Neuronal stem cell (in vitro differentiated cells): ENCODE results near the gene MAN2A1.

Experiments
- DNase-seq: peaks from one replicate; pipeline ENCODE4 v3.0.0-alpha.2; 2013; ENCODE audit warnings: low spot score
- H2AFZ ChIP-seq: one replicate; pipeline ENCODE4 v1.6.1; 2013; ENCODE audit warnings: mild to moderate bottlenecking, low read length, inconsistent platforms
- H2AK5ac ChIP-seq: 2 replicates; pipeline ENCODE4 v1.6.1; 2013; ENCODE audit warnings: low read depth, mild to moderate bottlenecking, inconsistent platforms, low read length, moderate library complexity, mixed read lengths
- H2BK120ac ChIP-seq: 2 replicates; pipeline ENCODE4 v1.6.1; 2013; ENCODE audit warnings: low read depth, mild to moderate bottlenecking, inconsistent platforms, low read length, moderate library complexity, mixed read lengths
- H2BK12ac ChIP-seq: one replicate; pipeline ENCODE4 v1.6.1; 2013; ENCODE audit warnings: low read length, inconsistent platforms
- H2BK15ac ChIP-seq: 2 replicates; pipeline ENCODE4 v1.6.1; 2013; ENCODE audit warnings: mild to moderate bottlenecking, low read length, inconsistent platforms, mixed read lengths
- H2BK5ac ChIP-seq: one replicate; pipeline ENCODE4 v1.6.1; 2013; ENCODE audit warnings: inconsistent platforms, mild to moderate bottlenecking, low read length, moderate library complexity
- H3K14ac ChIP-seq: one replicate; pipeline ENCODE4 v1.6.1; 2013; ENCODE audit warnings: low read length, inconsistent platforms
- H3K18ac ChIP-seq: 2 replicates; pipeline ENCODE4 v1.6.1; 2013; ENCODE audit warnings: low read length, inconsistent platforms
- H3K23ac ChIP-seq: 2 replicates; pipeline ENCODE4 v1.6.1; 2013; ENCODE audit warnings: low read depth, mild to moderate bottlenecking, mixed read lengths, low read length, inconsistent platforms; ENCODE audit not compliant: poor library complexity
- H3K27ac ChIP-seq: replicated peaks from 3 replicates; pipeline ENCODE4 v1.5.1; 2013; ENCODE audit warnings: low read length, inconsistent platforms
- H3K27me3 ChIP-seq, 3 experiments: 2 replicates each; pipeline ENCODE4 v1.6.1; 2013; ENCODE audit warnings: low read length in 3 of 3, mild to moderate bottlenecking in 2 of 3, inconsistent platforms in 1 of 3, low read depth in 1 of 3, mixed read lengths in 1 of 3, moderate library complexity in 1 of 3; ENCODE audit not compliant: control insufficient read depth in 3 of 3, insufficient read depth in 3 of 3
- H3K36me3 ChIP-seq, 2 donors: replicated peaks in 1 of 2; 2 replicates each; pipeline ENCODE4 v1.6.1; 2013; ENCODE audit warnings: low read length in 2 of 2; ENCODE audit not compliant: control insufficient read depth in 2 of 2, insufficient read depth in 2 of 2
- H3K4ac ChIP-seq: 2 replicates; pipeline ENCODE4 v1.6.1; 2013; ENCODE audit warnings: inconsistent platforms, mild to moderate bottlenecking, low read length, moderate library complexity
- H3K4me1 ChIP-seq, 2 donors: 1 replicate in 1 of 2; 2 replicates in 1 of 2; pipeline ENCODE4 v1.6.1; 2013; ENCODE audit warnings: low read length in 2 of 2, low read depth in 1 of 2; ENCODE audit not compliant: control insufficient read depth in 2 of 2, insufficient read depth in 1 of 2
- H3K4me2 ChIP-seq: one replicate; pipeline ENCODE4 v1.6.1; 2013; ENCODE audit warnings: mild to moderate bottlenecking, low read length, inconsistent platforms; ENCODE audit not compliant: insufficient read depth, poor library complexity, severe bottlenecking
- H3K4me3 ChIP-seq, 2 donors: 2 replicates each; pipeline ENCODE4 v1.5.1; 2013; ENCODE audit warnings: low read length in 2 of 2, mild to moderate bottlenecking in 2 of 2, inconsistent platforms in 1 of 2, moderate library complexity in 1 of 2
- H3K79me1 ChIP-seq: one replicate; pipeline ENCODE4 v1.6.1; 2013; ENCODE audit warnings: low read depth, mild to moderate bottlenecking, inconsistent platforms, low read length, moderate library complexity
- H3K9ac ChIP-seq: one replicate; pipeline ENCODE4 v1.6.1; 2013; ENCODE audit warnings: mild to moderate bottlenecking, low read depth, low read length, inconsistent platforms; ENCODE audit not compliant: poor library complexity
- H3K9me3 ChIP-seq, 2 donors: replicated peaks in 1 of 2; 2 replicates each; pipeline versions ENCODE3 to v1.6.1; 2013; ENCODE audit warnings: low read length in 2 of 2, mild to moderate bottlenecking in 2 of 2, inconsistent platforms in 1 of 2, low read depth in 1 of 2, mixed read lengths in 1 of 2, moderate library complexity in 1 of 2; ENCODE audit not compliant: control insufficient read depth in 2 of 2, insufficient read depth in 1 of 2
- H4K8ac ChIP-seq: one replicate; pipeline ENCODE4 v1.6.1; 2013; ENCODE audit warnings: low read depth, mild to moderate bottlenecking, inconsistent platforms, low read length, moderate library complexity
- H4K91ac ChIP-seq: one replicate; pipeline ENCODE4 v1.6.1; 2013; ENCODE audit warnings: low read length, low read depth, mild to moderate bottlenecking, inconsistent platforms; ENCODE audit not compliant: poor library complexity
- WGBS, 2 donors: extraction: QIAGEN DNeasy Blood & Tissue Kit; methylation state at CpG; one replicate each; pipeline ENCODE4 v1.1.7; 2013; ENCODE audit warnings: missing lambda C conversion rate in 2 of 2, mixed read lengths in 1 of 2; ENCODE audit not compliant: insufficient read length in 2 of 2, insufficient replicate concordance in 1 of 2; ENCODE audit errors: extremely low coverage in 2 of 2; 5-methylcytosine and 5-hydroxymethylcytosine counted together

MAN2A1 gene

DNA sequence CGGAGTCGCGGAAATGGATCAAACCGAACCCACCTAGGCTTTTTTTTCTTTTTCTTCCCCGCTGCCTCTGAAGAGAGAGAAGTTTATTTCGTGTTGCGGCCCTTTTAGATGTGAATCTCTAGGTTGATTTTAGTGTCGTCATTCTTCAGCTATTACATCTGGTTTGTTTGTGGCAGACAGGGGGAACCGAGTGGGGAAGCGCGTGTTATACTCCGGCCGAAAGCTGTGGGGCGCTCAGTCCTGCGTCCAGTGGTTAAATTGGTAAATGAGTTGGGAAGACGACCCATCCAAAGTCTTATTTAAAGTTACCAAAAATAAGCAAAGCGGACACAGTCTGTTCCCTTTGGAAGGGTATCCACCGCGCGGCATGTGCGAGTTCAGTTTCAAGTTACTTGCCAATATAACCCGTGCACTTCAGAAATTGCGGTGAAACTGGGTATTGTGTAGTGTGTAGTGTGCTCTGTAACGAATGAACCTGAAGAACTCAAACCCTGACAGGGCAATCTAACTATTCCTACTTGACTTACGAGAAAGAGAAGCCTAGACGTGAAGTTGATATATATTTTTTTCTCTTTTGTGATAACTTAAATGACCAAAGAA, 1.3 kb downstream of the MAN2A1 start:
- no peak overlapping the region for H3K27ac ChIP-seq
- DNase-seq = peak; percentile 43

GRCh38 chr5:109691996-109692395, 2.3 kb downstream of the MAN2A1 start:
- no peak overlapping the region for H3K4ac ChIP-seq
- no peak overlapping the region for H2BK15ac ChIP-seq
- no peak overlapping the region for H2BK120ac ChIP-seq
- H2BK5ac ChIP-seq = no peak overlapping the region
- H2AK5ac ChIP-seq = no peak overlapping the region
- H3K4me2 ChIP-seq = peak overlapping the region; percentile 68
- no peak overlapping the region for H4K91ac ChIP-seq
- no peak for DNase-seq
- no peak overlapping the region for H3K9ac ChIP-seq
- WGBS, 2 donors = no CpG with 5 or more reads among the region's 1 CpG
- no peak overlapping the region for H3K18ac ChIP-seq
- H3K36me3 ChIP-seq = peaks cover 2 to 8% of the 10 kb centered on the region in 2 donors
- H2BK12ac ChIP-seq = no peak overlapping the region
- peak overlapping the region; percentile 68 to 86 for H3K4me3 ChIP-seq
- H3K27me3 ChIP-seq = no peaks in the 10 kb centered on the region
- no peak overlapping the region for H2AFZ ChIP-seq
- no peak overlapping the region for H4K8ac ChIP-seq
- H3K4me1 ChIP-seq = peaks cover 5 to 13% of the 10 kb centered on the region in 2 donors
- no peak overlapping the region for H3K23ac ChIP-seq
- H3K9me3 ChIP-seq = peaks cover 6 to 12% of the 10 kb centered on the region in 2 donors
- H3K14ac ChIP-seq = no peak overlapping the region
- peaks cover 5% of the 10 kb centered on the region for H3K79me1 ChIP-seq
- H3K27ac ChIP-seq = no peak overlapping the region

More for the DNA sequence above, 1.3 kb downstream of the MAN2A1 start:
- Histone ChIP-seq H4K8ac (no peak overlapping the region), H2BK15ac (peak overlapping the region; percentile 30), H4K91ac (no peak overlapping the region), H2AFZ (peak overlapping the region; percentile 90), H3K4me2 (peak overlapping the region; percentile 54), H3K4me3 (peak overlapping the region; percentile 86 to 100), H3K27me3 (no peaks in the 10 kb centered on the region), H3K14ac (no peak overlapping the region), H2AK5ac (no peak overlapping the region), H3K36me3 (peaks cover 2 to 4% of the 10 kb centered on the region in 2 donors), H3K9ac (no peak overlapping the region), H3K9me3 (peaks cover 6 to 12% of the 10 kb centered on the region in 2 donors), H3K79me1 (peaks cover 5% of the 10 kb centered on the region), H2BK5ac (peak overlapping the region; percentile 76), H3K4ac (no peak overlapping the region), H3K18ac (peak overlapping the region; percentile 97), H3K23ac (no peak overlapping the region), H3K4me1 (peaks cover 5 to 10% of the 10 kb centered on the region in 2 donors), H2BK12ac (no peak overlapping the region), H2BK120ac (no peak overlapping the region)
- WGBS, 2 donors = no CpG with 5 or more reads among the region's 26 CpGs

GRCh38 chr5:109692852-109693251, 3.1 kb downstream of the MAN2A1 start:
- Histone ChIP-seq H3K27me3 (no peaks in the 10 kb centered on the region), H3K9ac (no peak overlapping the region), H4K91ac (no peak overlapping the region), H2BK120ac (no peak overlapping the region), H3K4me3 (no peak overlapping the region), H3K9me3 (peaks cover 5 to 13% of the 10 kb centered on the region in 2 donors), H3K14ac (no peak overlapping the region), H2AK5ac (no peak overlapping the region), H3K23ac (no peak overlapping the region), H3K4me1 (peaks cover 5 to 13% of the 10 kb centered on the region in 2 donors), H3K4me2 (no peak overlapping the region), H3K18ac (no peak overlapping the region), H3K4ac (no peak overlapping the region), H2BK12ac (no peak overlapping the region), H3K36me3 (peaks cover 3 to 10% of the 10 kb centered on the region in 2 donors), H2AFZ (no peak overlapping the region), H4K8ac (no peak overlapping the region), H2BK5ac (no peak overlapping the region), H2BK15ac (no peak overlapping the region), H3K79me1 (peaks cover 5% of the 10 kb centered on the region), H3K27ac (no peak overlapping the region)
- DNase-seq = no peak
- WGBS, 2 donors = no CpG with 5 or more reads among the region's 4 CpGs

GRCh38 chr5:109693535-109694400, 4.0 kb downstream of the MAN2A1 start:
- Histone ChIP-seq H3K18ac (no peak overlapping the region), H3K14ac (no peak overlapping the region), H3K23ac (no peak overlapping the region), H2BK120ac (no peak overlapping the region), H3K4ac (no peak overlapping the region), H2BK5ac (no peak overlapping the region), H3K79me1 (peaks cover 5% of the 10 kb centered on the region), H2BK12ac (no peak overlapping the region), H3K4me1 (peaks cover 5 to 13% of the 10 kb centered on the region in 2 donors), H3K9me3 (peaks cover 0 to 13% of the 10 kb centered on the region in 2 donors), H3K36me3 (peaks cover 4 to 19% of the 10 kb centered on the region in 2 donors), H2AK5ac (no peak overlapping the region), H3K27ac (no peak overlapping the region), H2AFZ (no peak overlapping the region), H4K8ac (no peak overlapping the region), H3K27me3 (no peaks in the 10 kb centered on the region), H3K4me2 (peak overlapping the region; percentile 34), H2BK15ac (no peak overlapping the region), H3K9ac (no peak overlapping the region), H4K91ac (no peak overlapping the region), H3K4me3 (no peak overlapping the region)
- WGBS, 2 donors = no CpG with 5 or more reads among the region's 6 CpGs
- DNase-seq = no peak
